Myometrial cell (primary cell): Measurements from ENCODE around the gene SEMG1. TPM values are rescaled to one million over a fixed set of nuclear protein-coding genes. Genes with fewer than 3 reads are reported as not detected.

Source experiments
- total RNA-seq: library from RNA; depleted of rRNA; stranded (reverse); fragments of >200 nt; gene quantifications from 2 replicates; pipeline ENCODE4 v1.2.3, GENCODE V29; 2015

Gene SEMG1
- not detected in 2 replicates for total RNA-seq

GRCh38 chr20:45206725-45207124, at the start of gene SEMG1:
SEMG1 (plus strand) TSS chr20:45207033; CDS start chr20:45207054, 21 bp downstream.

GRCh38 chr20:45174434-45175364, 32.1 kb upstream of the SEMG1 start, which contains the start of gene PI3:
PI3 (plus strand) TSS chr20:45174902; CDS start chr20:45174923, 21 bp downstream.

GRCh38 chr20:45221076-45221475, 14.2 kb downstream of the SEMG1 start, which contains the start of gene SEMG2:
SEMG2 (plus strand) TSS chr20:45221373; CDS start chr20:45221390, 17 bp downstream.

GRCh38 chr20:45254383-45255262, 47.8 kb downstream of the SEMG1 start, which contains the start of gene SLPI:
SLPI (minus strand) TSS chr20:45254564; CDS start chr20:45254543, 21 bp downstream.

Other genes with a start within 250 kb of the SEMG1 start
- gene TOMM34, start 246.6 kb upstream of the SEMG1 start, total RNA-seq, result 94.6 and 105 TPM in 2 replicates
- 15.0 and 20.2 TPM in 2 replicates for gene STK4, start 240.5 kb upstream of the SEMG1 start, total RNA-seq
- 0.71 TPM in 1 of 2 replicates, not detected in the other for gene KCNS1, start 105.9 kb upstream of the SEMG1 start, total RNA-seq
- gene WFDC5, start 91.9 kb upstream of the SEMG1 start, total RNA-seq, result not detected in 2 replicates
- gene WFDC12, start 82.6 kb upstream of the SEMG1 start, total RNA-seq, result not detected in 2 replicates
- not detected in 2 replicates for gene PI3, start 32.1 kb upstream of the SEMG1 start, total RNA-seq
- gene SEMG2, start 14.3 kb downstream of the SEMG1 start, total RNA-seq, result not detected in 2 replicates
- gene SLPI, start 47.5 kb downstream of the SEMG1 start, total RNA-seq, result not detected in 2 replicates
- not detected in 2 replicates for gene RBPJL, start 99.8 kb downstream of the SEMG1 start, total RNA-seq
- gene MATN4, start 101.3 kb downstream of the SEMG1 start, total RNA-seq, result not detected in 2 replicates
- gene SDC4, start 141.4 kb downstream of the SEMG1 start, total RNA-seq, result 263 and 270 TPM in 2 replicates
- 43.0 and 95.3 TPM in 2 replicates for gene SYS1, start 156.1 kb downstream of the SEMG1 start, total RNA-seq
- 3.2 TPM in 1 of 2 replicates, not detected in the other for gene TP53TG5, start 171.3 kb downstream of the SEMG1 start, total RNA-seq
- 4.9 and 11.3 TPM in 2 replicates for gene DBNDD2, start 201.3 kb downstream of the SEMG1 start, total RNA-seq
- 63.6 and 67.5 TPM in 2 replicates for gene PIGT, start 209.1 kb downstream of the SEMG1 start, total RNA-seq